ENCODE measurements around the gene CD207.

CD207 gene

GRCh38 chr2:70790136-70790828, 45.3 kb downstream of the CD207 start, which contains the start of gene FIGLA:
Gene FIGLA, minus strand, starts transcription at chr2:70790643. Its CDS starts 5 bp downstream, at chr2:70790638.
- FAIRE-seq = no peak

- peak; percentile 68 for FAIRE-seq
Measured at GRCh38 chr2:70789304-70790135, 46.1 kb downstream of the CD207 start.

DNA sequence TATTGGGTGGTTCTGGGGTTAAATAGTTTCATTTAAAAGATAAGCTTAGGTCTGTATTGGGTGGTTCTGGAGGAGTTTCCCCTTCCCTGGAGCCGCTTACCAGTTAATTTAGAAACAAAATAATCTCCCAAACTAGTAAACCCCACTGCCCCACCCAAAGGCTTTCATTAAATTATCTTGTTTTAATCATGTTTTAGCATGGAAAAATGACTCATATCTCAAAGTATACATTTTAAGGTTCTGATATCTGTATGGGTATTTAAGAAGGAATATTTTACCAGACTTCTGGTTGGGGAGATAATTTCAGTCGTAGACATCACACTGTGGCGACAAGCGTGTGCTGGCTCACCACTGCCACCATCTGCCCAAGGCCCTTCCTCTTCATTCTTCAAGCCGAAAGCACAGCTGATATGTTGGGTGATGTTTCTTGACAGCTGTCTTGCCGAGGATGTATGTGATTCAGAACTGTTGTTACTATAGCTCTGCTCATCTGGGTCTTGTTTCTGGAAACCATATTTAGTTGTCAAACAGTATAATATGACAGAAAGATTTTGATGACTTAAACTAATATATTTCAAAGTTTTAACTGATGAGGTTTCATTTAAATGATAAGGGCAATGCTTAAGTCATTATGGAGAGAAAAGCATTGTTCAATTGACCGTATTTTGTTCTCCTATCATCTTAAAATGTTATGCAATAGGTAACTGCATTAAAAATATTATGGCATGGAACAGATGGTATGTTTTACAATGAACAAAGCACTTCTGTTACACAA, 50.3 kb downstream of the CD207 start:
- no peak for FAIRE-seq

GRCh38 chr2:70784320-70784719, 51.3 kb downstream of the CD207 start:
- FAIRE-seq = no peak

Measured in A204.1 (cell line).